Tracheal epithelial cell (primary cell): ENCODE results near the gene PRPF6. TPM values are rescaled to one million over a fixed set of nuclear protein-coding genes. Genes with fewer than 3 reads are reported as not detected.

Source experiments
- total RNA-seq: library from RNA; depleted of rRNA; stranded (reverse); fragments of >200 nt; gene quantifications from 2 replicates; pipeline ENCODE4 v1.2.1, GENCODE V29; 2014

Gene PRPF6, protein sequence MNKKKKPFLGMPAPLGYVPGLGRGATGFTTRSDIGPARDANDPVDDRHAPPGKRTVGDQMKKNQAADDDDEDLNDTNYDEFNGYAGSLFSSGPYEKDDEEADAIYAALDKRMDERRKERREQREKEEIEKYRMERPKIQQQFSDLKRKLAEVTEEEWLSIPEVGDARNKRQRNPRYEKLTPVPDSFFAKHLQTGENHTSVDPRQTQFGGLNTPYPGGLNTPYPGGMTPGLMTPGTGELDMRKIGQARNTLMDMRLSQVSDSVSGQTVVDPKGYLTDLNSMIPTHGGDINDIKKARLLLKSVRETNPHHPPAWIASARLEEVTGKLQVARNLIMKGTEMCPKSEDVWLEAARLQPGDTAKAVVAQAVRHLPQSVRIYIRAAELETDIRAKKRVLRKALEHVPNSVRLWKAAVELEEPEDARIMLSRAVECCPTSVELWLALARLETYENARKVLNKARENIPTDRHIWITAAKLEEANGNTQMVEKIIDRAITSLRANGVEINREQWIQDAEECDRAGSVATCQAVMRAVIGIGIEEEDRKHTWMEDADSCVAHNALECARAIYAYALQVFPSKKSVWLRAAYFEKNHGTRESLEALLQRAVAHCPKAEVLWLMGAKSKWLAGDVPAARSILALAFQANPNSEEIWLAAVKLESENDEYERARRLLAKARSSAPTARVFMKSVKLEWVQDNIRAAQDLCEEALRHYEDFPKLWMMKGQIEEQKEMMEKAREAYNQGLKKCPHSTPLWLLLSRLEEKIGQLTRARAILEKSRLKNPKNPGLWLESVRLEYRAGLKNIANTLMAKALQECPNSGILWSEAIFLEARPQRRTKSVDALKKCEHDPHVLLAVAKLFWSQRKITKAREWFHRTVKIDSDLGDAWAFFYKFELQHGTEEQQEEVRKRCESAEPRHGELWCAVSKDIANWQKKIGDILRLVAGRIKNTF
- total RNA-seq, result 49.4 and 61.9 TPM in 2 replicates

DNA sequence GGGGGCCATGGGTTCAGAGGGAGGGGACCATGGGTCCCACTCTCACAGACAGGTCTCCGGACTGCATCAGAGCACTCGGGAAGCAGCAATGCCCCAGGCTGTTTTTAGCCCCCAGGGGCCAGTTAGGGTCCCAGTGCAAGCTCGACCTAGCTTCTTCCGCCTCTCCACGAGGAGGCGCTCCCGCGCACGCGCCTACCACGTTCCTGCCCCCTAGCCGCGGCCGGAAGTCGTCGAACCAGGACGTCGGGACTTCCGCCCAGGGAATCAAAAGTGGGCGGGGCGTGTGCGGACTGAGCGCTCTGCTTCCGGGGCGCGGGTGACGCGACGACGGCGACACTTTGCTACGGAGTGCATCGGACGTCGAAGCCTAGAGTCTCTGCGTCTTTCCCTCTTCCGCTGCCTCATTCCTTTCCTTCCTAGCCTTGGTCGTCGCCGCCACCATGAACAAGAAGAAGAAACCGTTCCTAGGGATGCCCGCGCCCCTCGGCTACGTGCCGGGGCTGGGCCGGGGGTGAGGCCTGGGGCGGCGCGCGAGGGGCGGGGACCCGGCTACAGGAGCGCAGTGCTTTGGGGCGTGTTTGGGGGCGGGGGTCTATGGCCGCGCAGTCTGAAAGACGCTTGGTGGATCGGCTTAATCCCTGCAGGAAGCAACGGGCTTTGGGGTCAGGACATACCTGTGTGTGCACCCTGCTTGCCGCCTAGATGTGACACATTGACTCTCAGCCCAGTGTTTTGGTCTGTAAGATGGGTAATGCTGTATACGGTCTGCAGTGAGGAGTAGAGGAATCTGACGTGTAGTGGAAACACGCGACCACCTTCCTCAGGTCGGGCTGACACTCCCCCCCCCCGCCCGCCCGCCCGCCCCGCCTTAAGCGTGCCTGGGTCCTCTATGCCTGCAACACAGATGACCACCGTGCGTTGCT, at the start of gene PRPF6:
Gene PRPF6, plus strand, starts transcription at position 327 of the 923 bp plus-strand sequence. Its CDS starts 114 bp downstream, at position 441.

DNA sequence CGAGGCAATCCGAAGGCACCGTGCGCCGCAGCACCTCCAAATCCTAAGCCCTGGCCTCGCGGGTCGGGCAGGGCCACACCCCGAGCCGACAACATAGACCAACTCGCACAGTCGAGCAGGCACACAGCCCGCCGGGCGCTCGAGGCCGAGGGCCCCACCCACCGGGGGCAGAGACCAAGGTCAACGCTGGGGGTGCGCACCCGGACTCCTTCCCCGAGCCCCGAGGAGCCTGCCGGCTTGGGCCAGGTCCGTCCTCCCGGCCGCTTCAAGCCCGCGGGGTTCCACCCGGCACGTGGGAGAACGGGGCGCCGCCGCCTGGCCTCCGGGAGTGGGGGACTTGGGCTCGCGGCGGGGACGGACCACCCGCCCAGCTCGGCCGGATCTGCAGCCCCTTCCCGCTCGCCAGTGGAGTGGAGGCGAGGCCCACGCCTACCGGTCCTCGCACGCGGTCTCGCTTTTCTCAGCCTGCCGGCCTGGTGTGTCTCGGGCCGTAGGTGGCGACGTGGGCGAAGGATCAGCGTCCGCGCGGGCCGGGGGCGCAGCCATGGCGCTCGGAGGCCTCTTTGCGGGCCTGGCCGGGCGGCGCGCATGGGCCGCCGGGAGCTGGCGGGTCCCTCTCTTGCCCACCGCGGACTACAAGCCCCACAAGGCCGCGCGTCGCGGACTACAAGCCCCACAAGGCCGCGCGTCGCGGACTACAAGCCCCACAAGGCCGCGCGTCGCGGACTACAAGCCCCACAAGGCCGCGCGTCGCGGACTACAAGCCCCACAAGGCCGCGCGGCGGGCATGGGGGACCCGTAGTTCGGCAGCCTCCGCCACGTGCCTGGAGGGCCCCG, 24.9 kb upstream of the PRPF6 start, which contains the start of gene UCKL1:
Gene UCKL1, minus strand, starts transcription at position 590 of the 837 bp plus-strand sequence. Its CDS starts 44 bp downstream, at position 546.

DNA sequence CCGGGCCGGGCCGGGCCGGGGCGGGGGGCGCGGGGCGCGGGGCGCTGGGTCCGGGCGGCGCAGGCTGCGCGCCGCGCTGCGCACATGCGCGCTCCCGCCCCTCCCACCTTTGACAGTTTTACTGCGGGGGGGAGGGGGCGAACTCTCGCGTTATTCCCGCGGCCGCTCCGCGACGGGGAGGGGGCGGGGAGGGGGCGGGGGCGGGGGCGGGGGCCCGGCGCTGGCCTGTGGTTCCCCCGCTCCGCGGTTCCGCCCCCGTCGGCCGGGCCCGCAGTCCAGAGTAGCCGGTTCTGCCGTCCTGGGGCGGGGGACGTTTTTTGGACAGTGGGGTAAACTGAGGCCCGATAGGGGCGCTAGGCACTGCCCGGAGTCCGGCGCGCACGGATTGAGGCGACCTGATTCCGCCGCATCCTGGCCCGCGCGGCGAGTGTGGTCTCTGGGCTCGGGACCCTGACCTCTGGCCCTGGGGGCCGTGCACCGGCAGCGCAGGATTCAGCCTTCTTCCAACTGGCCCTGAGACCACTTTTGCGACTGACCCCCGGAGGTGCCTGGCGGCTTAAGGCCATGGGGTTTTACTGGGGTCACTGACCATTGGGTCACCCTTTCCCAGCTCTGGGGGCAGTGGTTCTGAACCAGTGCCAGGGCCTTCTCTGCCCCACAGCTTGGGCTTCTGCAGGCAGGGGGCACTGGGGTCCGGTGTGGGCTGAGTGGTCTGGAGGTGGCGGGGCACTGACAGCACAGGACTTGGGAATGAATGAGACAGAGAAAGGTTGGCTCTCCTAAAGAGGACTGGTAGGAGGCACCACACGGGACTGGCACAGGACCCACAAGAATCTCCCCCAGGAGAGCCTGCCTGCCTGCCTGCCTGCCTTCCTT, 10.9 kb upstream of the PRPF6 start, which contains the start of gene ZNF512B:
Gene ZNF512B, minus strand, starts transcription at position 93 of the 876 bp plus-strand sequence. CDS start 1,980 bp downstream, outside the sequence.

DNA sequence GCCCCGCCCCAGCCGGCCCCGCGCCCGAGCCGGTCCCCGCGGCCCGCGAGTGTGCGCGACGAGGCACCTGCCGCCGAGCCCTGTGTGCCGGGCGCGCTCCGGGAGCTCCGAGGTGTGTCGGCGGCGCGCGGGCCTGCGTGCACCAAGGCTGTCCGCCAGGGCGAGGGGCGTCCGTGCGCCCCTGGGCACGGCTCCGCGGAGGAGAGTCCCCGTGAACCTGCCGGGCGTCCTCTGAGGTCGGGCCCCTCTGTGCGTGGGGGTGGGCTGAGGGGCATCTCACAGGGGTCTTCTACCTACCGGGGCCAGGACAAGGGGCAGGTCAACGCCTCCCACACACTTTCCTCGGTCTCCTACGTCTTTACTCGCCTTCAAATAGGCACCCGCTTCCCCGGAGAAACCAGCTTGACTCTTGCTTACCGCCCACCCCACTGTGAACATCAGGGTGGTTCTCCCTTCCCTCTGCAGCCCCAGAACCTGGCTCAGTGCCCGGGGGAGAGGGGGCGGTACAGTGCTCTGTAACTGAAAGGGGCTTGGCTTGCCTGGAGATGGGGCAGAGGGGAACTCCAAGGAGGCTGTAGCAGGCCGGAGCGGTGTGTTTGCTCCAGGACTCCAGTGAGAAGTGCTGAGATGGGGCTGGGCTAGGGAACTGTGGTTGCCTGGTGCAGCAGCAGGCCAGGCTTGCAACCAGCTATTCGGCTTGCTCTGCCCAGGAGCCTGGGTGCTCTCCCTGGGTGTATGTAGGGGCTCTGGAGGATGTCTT, 1.2 kb upstream of the PRPF6 start, which contains the start of gene SAMD10:
Gene SAMD10, minus strand, starts transcription at position 86 of the 760 bp plus-strand sequence. CDS start 175 bp downstream, outside the sequence.

DNA sequence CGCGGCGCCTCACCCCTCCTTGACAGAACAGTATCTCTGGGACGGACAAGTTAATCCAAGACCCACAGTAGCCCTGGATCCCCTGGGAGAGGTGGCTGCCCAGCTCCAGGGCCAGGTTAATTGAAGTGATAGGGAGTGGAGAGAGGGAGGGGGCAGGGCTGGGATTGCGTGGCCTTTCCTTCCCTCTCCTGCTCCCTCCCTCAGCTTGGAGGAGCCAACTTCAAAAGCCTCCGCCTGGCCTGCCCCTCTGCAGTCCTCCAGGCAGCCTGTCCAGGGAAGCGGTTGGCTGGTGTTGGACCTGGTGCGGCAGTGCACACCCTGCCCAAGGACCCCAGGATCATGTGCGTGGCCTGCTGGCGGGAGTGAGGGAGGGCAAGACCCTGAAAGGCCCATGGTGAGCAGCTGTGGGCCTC, 55.0 kb downstream of the PRPF6 start, which contains the start of gene C20orf204:
Gene C20orf204, plus strand, starts transcription at position 250 of the 413 bp plus-strand sequence. Its CDS starts 142 bp downstream, at position 392.

DNA sequence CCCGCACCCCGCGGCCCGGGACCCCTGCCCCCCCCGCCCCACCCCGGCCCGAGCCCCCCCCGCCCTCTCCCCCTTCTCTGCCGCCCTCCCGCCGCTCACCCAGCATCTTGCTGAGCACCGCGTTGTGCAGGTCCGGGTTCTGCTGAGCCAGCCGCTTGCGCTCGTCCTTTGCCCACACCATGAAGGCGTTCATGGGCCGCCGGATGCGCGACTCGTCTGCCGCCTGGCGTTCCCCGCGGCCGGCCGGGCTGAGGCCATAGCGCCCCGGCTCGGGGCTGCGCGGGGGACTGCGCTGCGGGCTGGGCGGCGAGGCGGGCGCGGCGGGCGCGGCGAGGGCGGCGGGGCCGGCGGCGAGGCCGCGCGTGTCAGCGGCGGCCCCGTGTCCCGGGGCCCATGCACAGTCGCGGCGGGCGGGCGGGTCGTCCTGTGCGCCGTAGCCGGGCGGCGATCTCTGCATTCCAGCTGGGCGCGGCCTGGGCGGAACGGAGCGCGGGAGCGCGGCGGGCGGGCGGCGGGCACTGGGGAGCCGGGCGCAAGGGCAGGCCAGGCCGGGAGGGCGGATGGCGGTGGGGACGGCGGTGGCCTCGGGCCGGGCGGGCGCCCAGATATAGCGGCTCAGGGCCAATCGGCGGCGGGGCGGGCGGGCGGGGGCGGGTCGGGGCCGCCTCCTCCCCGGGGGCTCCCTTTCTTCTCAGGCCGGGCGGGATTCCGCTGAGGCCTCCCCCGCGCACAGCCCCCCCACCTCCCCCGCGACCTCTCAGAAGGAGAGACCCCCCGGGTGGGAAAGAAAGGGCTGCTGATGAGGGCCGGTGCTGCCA, 68.3 kb downstream of the PRPF6 start, which contains the start of gene SOX18:
Gene SOX18, minus strand, starts transcription at position 580 of the 818 bp plus-strand sequence. Its CDS starts 123 bp downstream, at position 457.

DNA sequence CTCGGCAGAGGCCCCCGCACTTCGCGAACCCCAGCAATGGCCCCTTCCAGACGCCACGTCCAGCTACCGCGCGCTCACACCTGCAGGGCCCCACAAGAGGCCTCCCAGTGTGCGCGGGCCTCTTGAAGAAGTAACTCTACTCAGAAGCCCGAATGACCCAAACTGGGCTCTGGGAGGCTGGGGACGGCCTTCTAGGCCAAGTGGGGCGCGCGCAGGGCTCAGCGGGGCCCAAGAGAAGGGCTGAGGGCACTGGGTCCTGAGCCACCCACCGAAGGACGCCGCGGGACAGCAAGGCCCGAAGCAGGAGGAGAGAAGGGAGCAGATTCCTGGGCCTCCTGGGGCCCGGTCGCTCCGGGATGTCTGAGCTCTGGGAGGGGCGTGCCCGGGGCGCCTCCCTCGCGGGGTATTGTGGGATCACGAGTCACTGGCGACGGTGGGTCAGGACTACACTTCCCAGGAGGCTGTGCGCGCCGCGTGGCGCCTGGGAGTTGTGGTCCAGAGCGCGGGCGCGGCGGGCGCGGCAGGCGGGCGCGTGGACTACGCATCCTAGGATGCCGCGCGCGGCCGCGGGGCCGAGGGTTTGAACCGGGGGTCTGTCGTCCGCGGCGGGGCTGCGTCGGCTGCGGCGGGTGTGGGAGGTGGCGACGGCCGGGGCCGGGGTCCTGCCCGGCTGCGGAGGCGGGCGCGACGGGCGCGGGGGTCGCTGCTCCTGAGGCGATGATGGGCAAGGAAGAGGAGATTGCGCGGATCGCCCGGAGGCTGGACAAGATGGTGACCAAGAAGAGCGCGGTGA, 81.9 kb downstream of the PRPF6 start, which contains the start of gene TCEA2:
Gene TCEA2, plus strand, starts transcription at position 603 of the 793 bp plus-strand sequence. Its CDS starts 115 bp downstream, at position 718.

DNA sequence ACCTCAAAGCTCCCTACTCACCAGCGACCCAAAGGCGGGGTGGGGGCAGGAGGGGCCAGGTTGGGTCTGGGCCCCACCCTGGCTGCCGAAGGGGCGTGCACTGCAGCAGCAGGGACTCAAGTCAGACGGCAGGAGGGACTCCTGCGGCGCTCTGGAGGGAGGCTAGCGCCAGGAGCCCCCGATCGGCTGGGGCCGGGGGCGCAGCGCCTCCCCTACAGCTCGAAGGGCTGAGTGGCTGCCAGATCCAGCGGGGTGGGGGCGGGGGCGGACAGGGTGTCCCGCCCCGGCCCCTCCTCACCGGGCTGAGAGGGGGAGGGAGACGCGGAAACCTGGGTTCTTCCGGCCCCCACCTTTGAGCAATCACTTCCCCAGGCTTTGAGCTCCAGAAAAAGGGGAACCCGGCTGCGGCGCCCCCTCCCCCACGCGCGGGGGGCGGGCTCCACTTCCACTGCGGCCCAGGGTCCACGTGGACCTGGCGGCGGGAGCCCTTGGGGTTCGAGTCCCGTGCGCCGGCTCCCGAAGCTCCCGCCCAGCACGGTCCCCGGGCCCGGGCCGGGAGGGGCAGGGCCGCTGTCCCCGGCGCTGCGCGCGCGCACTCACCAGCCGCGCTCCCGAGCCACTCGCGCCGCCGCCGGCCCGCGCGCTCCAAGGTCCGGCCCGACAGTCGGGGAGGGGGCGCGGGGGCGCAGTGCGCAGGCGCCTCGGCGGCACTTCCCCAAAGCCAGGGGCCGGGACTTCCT, 98.5 kb downstream of the PRPF6 start, which contains the start of gene RGS19:
Gene RGS19, minus strand, starts transcription at position 246 of the 740 bp plus-strand sequence. CDS start 2,632 bp downstream, outside the sequence.

DNA sequence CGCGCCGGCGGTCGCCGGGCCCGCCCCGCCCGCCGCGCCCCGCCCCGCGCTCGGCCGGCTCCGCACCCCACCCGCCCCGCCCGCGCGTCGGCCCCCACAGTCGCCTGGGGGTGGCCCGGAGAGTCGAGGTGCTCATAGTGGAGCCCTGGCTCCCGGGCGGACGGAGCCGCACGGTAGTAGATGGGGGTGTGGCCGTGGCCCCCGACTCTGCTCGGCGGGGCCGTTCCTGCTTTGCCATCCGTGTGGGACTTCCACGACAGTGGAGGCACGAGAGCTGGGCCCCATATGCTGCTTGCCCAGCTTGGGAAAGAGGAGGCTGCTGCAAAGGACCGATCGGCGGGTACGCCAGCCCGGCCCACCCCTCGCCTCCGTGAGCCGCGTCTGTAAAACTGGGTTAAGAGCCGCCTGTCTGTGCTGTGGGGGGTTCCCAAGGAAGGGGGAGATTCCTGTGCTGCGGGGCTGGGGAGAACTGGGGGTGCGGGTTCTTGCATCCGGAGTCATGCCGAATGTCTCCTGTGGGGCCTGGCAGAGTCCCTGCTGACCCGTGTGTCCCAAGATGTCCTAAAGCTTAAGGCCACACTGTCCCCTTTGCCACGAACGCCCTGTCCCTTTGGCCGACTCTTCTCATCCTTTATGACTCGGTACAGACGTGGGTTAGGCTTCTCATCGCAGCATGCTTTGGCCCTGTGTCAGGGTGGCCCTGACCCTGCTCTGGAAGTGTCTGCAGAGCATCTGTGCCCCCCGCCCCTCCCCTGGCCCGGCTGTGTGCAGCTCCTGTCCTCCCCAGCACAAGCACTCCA, 99.3 kb downstream of the PRPF6 start, which contains the start of gene OPRL1:
Gene OPRL1, plus strand, starts transcription at position 70 of the 800 bp plus-strand sequence. CDS start 12,639 bp downstream, outside the sequence.

Other genes with a start within 250 kb of the PRPF6 start
- 1.7 and 2.7 TPM in 2 replicates for gene LIME1, start 244.5 kb upstream of the PRPF6 start, total RNA-seq
- 26.3 and 44.1 TPM in 2 replicates for gene SLC2A4RG, start 241.4 kb upstream of the PRPF6 start, total RNA-seq
- 0.43 and 2.9 TPM in 2 replicates for gene ZBTB46, start 149.9 kb upstream of the PRPF6 start, total RNA-seq
- gene ABHD16B, start 119.6 kb upstream of the PRPF6 start, total RNA-seq, result not detected in 2 replicates
- 130 and 165 TPM in 2 replicates for gene TPD52L2, start 115.9 kb upstream of the PRPF6 start, total RNA-seq
- 99.7 and 137 TPM in 2 replicates for gene DNAJC5, start 86.0 kb upstream of the PRPF6 start, total RNA-seq
- 23.9 and 31.6 TPM in 2 replicates for gene UCKL1, start 24.7 kb upstream of the PRPF6 start, total RNA-seq
- gene ZNF512B, start 11.2 kb upstream of the PRPF6 start, total RNA-seq, result 7.2 and 7.9 TPM in 2 replicates
- gene SAMD10, start 1.5 kb upstream of the PRPF6 start, total RNA-seq, result 2.1 and 4.3 TPM in 2 replicates
- 0.24 and 0.85 TPM in 2 replicates for gene C20orf204, start 55.0 kb downstream of the PRPF6 start, total RNA-seq
- gene SOX18, start 68.5 kb downstream of the PRPF6 start, total RNA-seq, result 0.43 TPM in 1 of 2 replicates, not detected in the other
- gene TCEA2, start 82.1 kb downstream of the PRPF6 start, total RNA-seq, result 3.4 and 14.7 TPM in 2 replicates
- 9.2 and 27.2 TPM in 2 replicates for gene RGS19, start 98.4 kb downstream of the PRPF6 start, total RNA-seq
- under 0.01 and 0.24 TPM in 2 replicates for gene OPRL1, start 99.0 kb downstream of the PRPF6 start, total RNA-seq
- gene LKAAEAR1, start 103.3 kb downstream of the PRPF6 start, total RNA-seq, result not detected in 2 replicates
- not detected in 2 replicates for gene NPBWR2, start 126.4 kb downstream of the PRPF6 start, total RNA-seq
- gene MYT1, start 183.3 kb downstream of the PRPF6 start, total RNA-seq, result not detected in 2 replicates